Chondrocyte (in vitro differentiated cells): Measurements from ENCODE around the gene IFT122. TPM values are rescaled to one million over a fixed set of nuclear protein-coding genes. Genes with fewer than 3 reads are reported as not detected.
"Not testable (repeated sequence)": the region's sequence is repeated elsewhere in the genome, so short reads cannot be mapped to it uniquely, and the experiment has no call there.

Experiments used
- DNase-seq: peaks from one replicate; pipeline ENCODE4 v3.0.0; 2021; ENCODE audit warnings: mixed read lengths, low spot score
- H3K27ac Mint-ChIP-seq: one replicate; pipeline ENCODE4 v1.8.0; 2021; ENCODE audit warnings: mild to moderate bottlenecking, moderate library complexity, mixed read lengths; ENCODE audit not compliant: unreplicated experiment
- H3K27me3 Mint-ChIP-seq: 2 replicates; pipeline ENCODE4 v1.8.0; 2021; ENCODE audit warnings: low read depth, mixed read lengths
- H3K36me3 Mint-ChIP-seq: 2 replicates; pipeline ENCODE4 v1.8.0; 2021; ENCODE audit warnings: low read depth, mixed read lengths
- H3K4me1 Mint-ChIP-seq: 2 replicates; pipeline ENCODE4 v1.8.0; 2021; ENCODE audit warnings: low read depth, mild to moderate bottlenecking, mixed read lengths
- H3K4me3 Mint-ChIP-seq: one replicate; pipeline ENCODE4 v1.8.0; 2021; ENCODE audit warnings: mild to moderate bottlenecking, moderate library complexity, mixed read lengths; ENCODE audit not compliant: unreplicated experiment
- H3K9me3 Mint-ChIP-seq: 2 replicates; pipeline ENCODE4 v1.8.0; 2021; ENCODE audit warnings: low read depth, mixed read lengths
- CTCF ChIP-seq: fragments of 200-600 bp; sonication (generic); IDR thresholded peaks from 2 replicates; pipeline ENCODE4 v1.5.0; 2021; ENCODE audit warnings: antibody characterized with exemption, mild to moderate bottlenecking, moderate library complexity
- total RNA-seq: library from RNA; stranded (reverse); gene quantifications from 3 replicates; pipeline ENCODE4 v1.2.1, GENCODE V29; 2021

Gene IFT122
- total RNA-seq, 1 donor from 2014 or later: 16.2 TPM

DNA sequence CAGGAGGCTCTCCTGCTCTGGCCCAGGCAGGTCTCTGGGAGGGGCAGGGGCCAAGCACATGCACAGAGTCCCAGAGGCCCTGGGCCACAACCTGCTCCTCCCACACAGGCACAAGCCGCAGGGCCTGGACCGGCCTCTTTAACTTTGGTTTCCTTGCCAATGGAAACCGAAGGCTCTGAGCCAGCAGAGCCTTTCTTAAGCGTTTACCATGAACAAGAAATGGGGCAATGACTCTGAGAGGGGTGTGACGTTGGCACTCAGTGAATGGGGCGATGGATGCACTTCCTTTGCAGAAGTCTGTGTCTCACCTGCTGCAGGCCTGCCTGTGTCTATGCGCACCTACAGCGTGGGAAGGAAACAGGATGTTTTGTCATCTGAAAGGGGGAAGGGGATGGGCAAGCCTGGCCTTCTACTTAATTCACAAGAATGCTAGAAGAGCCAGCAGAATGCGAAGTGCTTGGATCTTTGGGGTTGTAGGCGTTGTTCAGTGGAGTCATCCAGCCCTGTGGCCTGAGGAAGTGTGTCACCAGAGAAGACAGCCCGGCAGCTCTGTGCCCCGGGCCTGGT, 41.8 kb downstream of the IFT122 start:
- Mint-ChIP-seq H3K4me3 (no peak overlapping the region), H3K36me3 (peaks cover 21% of the 10 kb centered on the region), H3K27me3 (no peaks in the 10 kb centered on the region), H3K9me3 (no peaks in the 10 kb centered on the region), H3K27ac (no peak overlapping the region), H3K4me1 (peaks cover 25% of the 10 kb centered on the region)
- DNase-seq: no peak
- no peak for TF ChIP-seq CTCF

DNA sequence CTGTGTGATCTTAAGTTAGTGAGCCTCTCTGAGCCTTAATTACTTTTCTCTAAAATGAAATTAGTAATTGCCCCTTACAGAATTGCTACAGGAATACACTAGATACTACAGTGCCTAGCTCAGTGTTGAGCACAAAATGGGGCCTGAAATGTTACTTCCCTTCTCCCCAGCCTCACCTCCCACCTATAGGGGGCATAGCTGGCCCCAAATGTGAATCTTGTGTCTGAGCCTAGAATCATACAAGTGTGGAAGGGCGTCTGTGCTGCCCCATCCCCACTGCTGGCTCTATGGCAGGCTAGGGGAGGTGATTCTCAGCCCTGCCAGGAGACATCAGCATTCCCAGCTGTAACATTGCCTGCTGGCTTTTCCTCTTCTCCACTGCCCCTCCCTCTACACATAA, 42.7 kb downstream of the IFT122 start:
- H3K9me3 Mint-ChIP-seq: no peaks in the 10 kb centered on the region
- peaks cover 18% of the 10 kb centered on the region for H3K36me3 Mint-ChIP-seq
- no peaks in the 10 kb centered on the region for H3K27me3 Mint-ChIP-seq
- peaks cover 29% of the 10 kb centered on the region for H3K4me1 Mint-ChIP-seq
- H3K4me3 Mint-ChIP-seq: no peak overlapping the region
- no peak overlapping the region for H3K27ac Mint-ChIP-seq
- DNase-seq: no peak
- peak; percentile 38 for TF ChIP-seq CTCF

DNA sequence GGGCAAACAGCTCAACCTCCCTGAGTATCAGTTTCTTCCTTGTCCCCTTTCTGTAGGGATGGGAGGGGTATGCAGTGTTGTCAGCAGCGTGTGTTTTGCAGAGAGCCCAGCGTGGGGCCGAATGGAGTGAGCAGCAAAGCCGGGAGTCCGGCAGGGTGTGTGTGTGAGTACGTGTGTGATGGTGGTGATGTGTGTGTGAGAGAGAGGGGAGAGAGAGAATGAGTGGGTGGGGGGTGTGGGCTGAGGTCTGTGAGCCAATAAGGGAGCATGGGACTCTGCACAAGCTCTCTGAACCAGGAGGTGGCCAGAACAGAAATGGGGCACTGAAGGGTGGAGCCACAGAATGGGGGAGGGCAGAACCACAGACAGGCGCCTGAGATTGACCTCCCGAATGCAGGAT, 43.8 kb downstream of the IFT122 start:
- H3K27me3 Mint-ChIP-seq: no peaks in the 10 kb centered on the region
- H3K4me1 Mint-ChIP-seq: peaks cover 29% of the 10 kb centered on the region
- peaks cover 15% of the 10 kb centered on the region for H3K36me3 Mint-ChIP-seq
- DNase-seq: no peak
- H3K4me3 Mint-ChIP-seq: no peak overlapping the region
- TF ChIP-seq CTCF: no peak
- no peaks in the 10 kb centered on the region for H3K9me3 Mint-ChIP-seq
- H3K27ac Mint-ChIP-seq: no peak overlapping the region

GRCh38 chr3:129485146-129485545, 45.1 kb downstream of the IFT122 start:
- DNase-seq, H3K4me3 Mint-ChIP-seq, H3K9me3 Mint-ChIP-seq, H3K36me3 Mint-ChIP-seq, H3K27me3 Mint-ChIP-seq: not testable (repeated sequence)
- Mint-ChIP-seq H3K27ac (peak overlapping the region; percentile 85), H3K4me1 (peaks cover 29% of the 10 kb centered on the region)

- Mint-ChIP-seq H3K4me1 (peaks cover 37% of the 10 kb centered on the region), H3K9me3 (no peaks in the 10 kb centered on the region), H3K27me3 (no peaks in the 10 kb centered on the region), H3K36me3 (peaks cover 6% of the 10 kb centered on the region), H3K27ac (peak overlapping the region; percentile 85), H3K4me3 (no peak overlapping the region)
- no peak for DNase-seq
- TF ChIP-seq CTCF: no peak
Measured at GRCh38 chr3:129485721-129486663, 46.0 kb downstream of the IFT122 start.
